Activated naive CD4-positive, alpha-beta T cell treated with anti-CD3 and anti-CD28 coated beads, Interleukin-2, amount 10 ng/mL, durations not matched to agents 7 days and 5 days (primary cell): ENCODE results near the gene HMCN2.

ENCODE experiments used
- CTCF ChIA-PET: fragments of 350-600 bp; sonication (Branson Sonifier 250); formaldehyde crosslinking; loops from one replicate; lab custom pipeline; 2021; ENCODE audit warnings: antibody characterized with exemption; lab: Charles Lee
- DNase-seq: peaks from one replicate; pipeline ENCODE4 v3.0.0-alpha.2; 2020
- H3K27ac Mint-ChIP-seq: one replicate; pipeline ENCODE4 v1.8.0; 2021; ENCODE audit warnings: mild to moderate bottlenecking, moderate library complexity, mixed read lengths
- H3K27me3 Mint-ChIP-seq: one replicate; pipeline ENCODE4 v1.8.0; 2021; ENCODE audit warnings: mild to moderate bottlenecking, mixed read lengths
- H3K36me3 Mint-ChIP-seq: one replicate; pipeline ENCODE4 v1.8.0; 2021; ENCODE audit warnings: mixed read lengths
- H3K4me1 Mint-ChIP-seq: one replicate; pipeline ENCODE4 v1.8.0; 2021; ENCODE audit warnings: mixed read lengths
- H3K4me3 Mint-ChIP-seq: one replicate; pipeline ENCODE4 v1.8.0; 2021; ENCODE audit warnings: mild to moderate bottlenecking, moderate library complexity, mixed read lengths
- H3K9me3 Mint-ChIP-seq: one replicate; pipeline ENCODE4 v1.8.0; 2021; ENCODE audit warnings: mixed read lengths

HMCN2 gene

DNA sequence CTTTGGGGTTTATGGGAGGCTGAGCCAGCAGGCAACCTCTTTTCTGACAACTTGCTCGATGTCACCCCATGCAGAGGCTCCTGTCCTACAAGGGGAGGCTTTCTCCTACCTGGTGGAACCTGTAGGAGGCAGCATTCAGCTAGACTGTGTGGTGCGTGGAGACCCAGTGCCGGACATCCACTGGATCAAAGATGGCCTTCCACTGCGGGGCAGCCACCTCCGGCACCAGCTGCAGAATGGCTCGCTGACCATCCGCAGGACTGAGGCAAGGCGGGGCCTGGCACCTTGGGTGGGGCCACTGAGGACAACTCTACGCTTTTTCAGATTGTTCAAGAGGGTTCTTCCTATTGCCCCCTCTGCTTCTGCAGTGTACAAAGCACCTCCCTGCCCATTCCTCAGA, 143.1 kb downstream of the HMCN2 start:
- H3K9me3 Mint-ChIP-seq = no peaks in the 10 kb centered on the region
- H3K27ac Mint-ChIP-seq = no peak overlapping the region
- H3K27me3 Mint-ChIP-seq = peaks cover 21% of the 10 kb centered on the region
- no peaks in the 10 kb centered on the region for H3K36me3 Mint-ChIP-seq
- no peak overlapping the region for H3K4me3 Mint-ChIP-seq
- CTCF ChIA-PET = no interaction called here
- DNase-seq = no peak
- H3K4me1 Mint-ChIP-seq = no peaks in the 10 kb centered on the region

- DNase-seq = no peak
- H3K9me3 Mint-ChIP-seq = no peaks in the 10 kb centered on the region
- H3K27me3 Mint-ChIP-seq = peaks cover 21% of the 10 kb centered on the region
- CTCF ChIA-PET = no interaction called here
- H3K36me3 Mint-ChIP-seq = no peaks in the 10 kb centered on the region
- H3K4me1 Mint-ChIP-seq = no peaks in the 10 kb centered on the region
- H3K27ac Mint-ChIP-seq = no peak overlapping the region
- no peak overlapping the region for H3K4me3 Mint-ChIP-seq
Measured at GRCh38 chr9:130409246-130409645, 143.7 kb downstream of the HMCN2 start.

DNA sequence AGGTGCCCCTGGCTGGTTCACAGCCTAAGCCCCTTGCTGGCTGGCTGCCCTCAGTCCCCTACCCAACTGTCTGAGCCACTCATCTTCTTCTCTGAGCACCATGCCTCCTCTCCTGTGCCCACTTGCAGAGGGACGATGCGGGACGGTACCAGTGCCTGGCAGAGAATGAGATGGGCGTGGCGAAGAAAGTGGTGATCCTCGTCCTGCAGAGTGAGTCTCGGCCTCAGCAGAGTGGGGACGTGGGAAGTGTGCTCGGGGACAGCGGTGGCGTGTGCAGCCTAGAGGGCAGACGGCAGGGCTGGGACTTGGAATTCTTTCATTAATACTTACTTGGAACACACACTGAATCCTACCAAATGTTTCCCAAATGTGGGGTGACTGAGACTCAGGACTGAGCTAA, 144.9 kb downstream of the HMCN2 start:
- Mint-ChIP-seq H3K4me1 (no peaks in the 10 kb centered on the region), H3K27ac (no peak overlapping the region), H3K36me3 (no peaks in the 10 kb centered on the region), H3K27me3 (peaks cover 21% of the 10 kb centered on the region), H3K4me3 (no peak overlapping the region), H3K9me3 (no peaks in the 10 kb centered on the region)
- CTCF ChIA-PET = no interaction called here
- no peak for DNase-seq

DNA sequence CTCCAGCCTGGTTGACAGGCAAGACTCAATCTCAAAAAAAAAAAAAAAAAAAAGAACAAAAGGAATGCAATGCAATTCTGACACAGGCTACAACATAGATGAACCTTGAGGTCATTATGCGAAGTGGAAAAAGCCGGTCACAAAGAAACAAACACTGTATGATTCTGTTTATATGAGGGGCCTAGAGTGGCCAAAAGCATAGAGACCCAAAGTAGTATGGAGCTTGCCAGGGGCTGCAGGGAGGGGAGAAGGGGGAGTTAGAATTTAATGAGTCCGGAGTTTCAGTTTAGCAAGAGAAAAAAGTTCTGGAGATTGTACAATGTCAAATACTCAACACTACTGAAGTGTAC, 146.0 kb downstream of the HMCN2 start:
- no peak overlapping the region for H3K4me3 Mint-ChIP-seq
- CTCF ChIA-PET = no interaction called here
- H3K9me3 Mint-ChIP-seq = no peaks in the 10 kb centered on the region
- no peak overlapping the region for H3K27ac Mint-ChIP-seq
- no peaks in the 10 kb centered on the region for H3K36me3 Mint-ChIP-seq
- DNase-seq = no peak
- H3K4me1 Mint-ChIP-seq = no peaks in the 10 kb centered on the region
- peaks cover 25% of the 10 kb centered on the region for H3K27me3 Mint-ChIP-seq

GRCh38 chr9:130414081-130414731, 148.6 kb downstream of the HMCN2 start:
- DNase-seq = no peak
- CTCF ChIA-PET = no interaction called here
- Mint-ChIP-seq H3K36me3 (no peaks in the 10 kb centered on the region), H3K4me1 (no peaks in the 10 kb centered on the region), H3K9me3 (no peaks in the 10 kb centered on the region), H3K27me3 (peaks cover 21% of the 10 kb centered on the region), H3K4me3 (no peak overlapping the region), H3K27ac (no peak overlapping the region)

GRCh38 chr9:130414910-130415746, 149.6 kb downstream of the HMCN2 start:
- H3K36me3 Mint-ChIP-seq = no peaks in the 10 kb centered on the region
- CTCF ChIA-PET = no interaction called here
- H3K27ac Mint-ChIP-seq = no peak overlapping the region
- no peaks in the 10 kb centered on the region for H3K4me1 Mint-ChIP-seq
- no peak overlapping the region for H3K4me3 Mint-ChIP-seq
- H3K27me3 Mint-ChIP-seq = peaks cover 21% of the 10 kb centered on the region
- DNase-seq = no peak
- no peaks in the 10 kb centered on the region for H3K9me3 Mint-ChIP-seq

DNA sequence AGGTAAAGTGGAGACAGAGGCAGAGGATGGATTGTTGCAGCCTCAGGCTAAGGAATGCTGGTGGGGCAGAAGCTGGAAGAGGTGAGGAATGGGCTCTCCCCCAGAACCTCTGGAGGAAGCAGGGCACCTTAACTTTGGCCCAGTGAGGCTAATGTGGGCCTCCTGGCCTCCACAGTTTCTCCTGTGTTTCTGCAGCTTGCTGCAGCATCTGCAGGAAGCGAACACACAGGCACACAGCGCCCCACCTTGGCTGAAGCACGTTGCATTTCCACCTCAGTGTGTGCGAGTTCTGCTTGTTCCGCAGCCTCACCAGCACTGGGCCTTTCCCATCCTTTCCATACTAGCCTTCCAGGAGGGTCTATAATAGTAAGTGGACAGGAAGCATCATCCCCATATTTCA, 152.0 kb downstream of the HMCN2 start:
- Mint-ChIP-seq H3K36me3 (no peaks in the 10 kb centered on the region), H3K4me3 (no peak overlapping the region), H3K4me1 (no peaks in the 10 kb centered on the region), H3K9me3 (no peaks in the 10 kb centered on the region), H3K27me3 (peaks cover 21% of the 10 kb centered on the region), H3K27ac (no peak overlapping the region)
- CTCF ChIA-PET = interaction anchor here (0.9 to 1.0 kb wide), 2 partner anchors 18 to 310 kb away, joined by 3 to 4 read pairs; no protein-coding TSS in a partner anchor
- no peak for DNase-seq

DNA sequence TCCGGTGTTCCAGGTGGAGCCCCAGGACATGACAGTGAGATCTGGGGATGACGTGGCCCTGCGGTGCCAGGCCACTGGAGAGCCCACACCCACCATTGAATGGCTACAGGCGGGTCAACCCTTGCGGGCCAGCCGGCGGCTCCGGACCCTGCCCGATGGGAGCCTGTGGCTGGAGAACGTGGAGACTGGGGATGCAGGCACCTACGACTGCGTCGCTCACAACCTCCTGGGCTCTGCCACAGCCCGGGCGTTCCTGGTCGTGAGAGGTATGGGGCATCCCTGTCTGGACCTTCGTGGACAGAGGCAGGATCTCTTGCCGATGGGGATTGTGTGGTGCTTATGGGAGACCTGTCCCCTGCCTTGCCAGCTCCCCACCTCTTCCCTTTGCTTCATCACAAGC, 153.2 kb downstream of the HMCN2 start:
- CTCF ChIA-PET = no interaction called here
- no peaks in the 10 kb centered on the region for H3K4me1 Mint-ChIP-seq

DNA sequence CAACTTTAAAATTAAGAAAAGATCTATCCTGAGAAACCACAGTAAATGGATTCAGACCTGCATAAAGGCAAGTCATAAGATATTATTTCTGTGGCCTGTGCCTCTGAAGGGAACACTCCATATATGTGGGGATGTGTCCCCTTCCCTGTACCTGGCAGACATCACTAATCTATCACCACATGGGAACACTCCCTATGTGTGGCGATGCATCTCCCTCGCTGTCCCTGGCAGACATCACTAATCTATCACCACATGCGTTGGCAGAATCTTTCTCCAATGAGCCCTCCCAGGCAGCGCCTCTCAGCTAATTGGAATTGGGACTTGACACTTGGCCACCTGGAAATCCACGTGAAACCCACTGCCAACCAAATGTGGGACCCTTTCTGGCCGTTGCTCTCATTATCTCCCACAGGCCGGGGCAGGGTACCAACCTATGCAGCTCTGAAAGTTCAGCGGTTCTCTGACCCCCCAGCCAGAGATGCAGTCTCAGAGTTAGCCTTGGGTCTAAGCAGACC, 154.0 kb downstream of the HMCN2 start:
- no peaks in the 10 kb centered on the region for H3K36me3 Mint-ChIP-seq
- no peak overlapping the region for H3K27ac Mint-ChIP-seq
- H3K4me3 Mint-ChIP-seq = no peak overlapping the region
- no peaks in the 10 kb centered on the region for H3K4me1 Mint-ChIP-seq
- no peak for DNase-seq
- CTCF ChIA-PET = no interaction called here
- peaks cover 20% of the 10 kb centered on the region for H3K27me3 Mint-ChIP-seq
- H3K9me3 Mint-ChIP-seq = no peaks in the 10 kb centered on the region

More for the DNA sequence above, 153.2 kb downstream of the HMCN2 start:
- Mint-ChIP-seq H3K9me3 (no peaks in the 10 kb centered on the region), H3K27ac (no peak overlapping the region), H3K36me3 (no peaks in the 10 kb centered on the region), H3K27me3 (peaks cover 20% of the 10 kb centered on the region), H3K4me3 (no peak overlapping the region)
- no peak for DNase-seq

DNA sequence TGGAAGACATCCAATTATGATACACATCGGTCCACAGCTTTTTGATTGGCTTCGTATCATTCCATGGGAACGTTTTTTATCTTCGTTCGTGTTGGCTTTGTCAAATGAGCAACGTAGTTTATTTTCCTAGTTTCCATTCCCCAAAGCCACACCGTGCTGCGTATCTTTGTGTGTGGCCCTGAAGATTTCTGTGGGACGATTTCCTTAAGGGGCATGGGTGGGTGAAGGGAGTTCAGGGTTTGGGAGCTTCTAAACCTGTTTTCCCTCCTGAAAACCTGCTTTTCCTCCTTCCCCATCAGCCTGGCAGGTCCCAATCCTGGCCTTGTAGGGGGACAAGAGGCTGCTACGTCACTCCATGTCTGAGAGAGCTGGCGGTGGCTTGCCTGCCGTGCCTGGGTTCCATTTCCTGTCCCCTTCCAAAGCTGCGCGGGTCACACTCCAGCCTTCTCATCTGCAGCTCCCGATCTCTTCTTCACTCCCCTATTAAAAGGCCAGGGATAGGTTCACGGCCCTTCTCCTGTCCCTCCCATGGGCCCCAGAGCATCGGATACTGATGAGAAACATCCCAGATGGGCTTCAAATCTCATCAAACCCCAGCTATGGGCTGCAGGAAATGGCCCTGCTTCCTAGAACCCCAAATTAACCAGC, 155.7 kb downstream of the HMCN2 start:
- CTCF ChIA-PET = no interaction called here
- H3K4me1 Mint-ChIP-seq = no peaks in the 10 kb centered on the region
- peaks cover 21% of the 10 kb centered on the region for H3K27me3 Mint-ChIP-seq

DNA sequence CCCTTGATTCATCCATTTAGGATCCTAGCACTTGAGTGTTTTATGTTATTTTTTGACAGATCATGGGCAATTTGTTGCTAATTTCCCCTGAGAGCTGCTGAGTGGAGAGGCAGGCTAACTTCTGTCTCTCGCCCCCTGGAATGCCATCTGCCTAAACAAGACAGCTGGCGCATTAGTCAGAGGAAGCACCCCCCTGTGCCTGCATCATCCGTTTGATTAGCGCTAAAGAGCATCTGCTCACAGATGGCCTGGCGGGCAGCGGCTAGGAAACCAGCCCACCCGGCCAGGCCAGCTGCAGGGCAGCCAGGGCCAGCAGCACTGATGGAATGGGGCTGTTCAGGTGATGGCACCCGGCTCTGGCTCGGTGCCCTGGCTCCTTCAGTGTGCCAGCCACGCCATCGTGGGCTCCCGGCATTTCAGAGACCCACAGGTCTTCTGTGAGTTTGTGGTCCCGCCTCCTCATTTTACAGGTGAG, 156.3 kb downstream of the HMCN2 start:
- H3K4me1 Mint-ChIP-seq = no peaks in the 10 kb centered on the region
- CTCF ChIA-PET = no interaction called here
- no peak for DNase-seq
- no peaks in the 10 kb centered on the region for H3K9me3 Mint-ChIP-seq
- H3K4me3 Mint-ChIP-seq = no peak overlapping the region
- H3K36me3 Mint-ChIP-seq = no peaks in the 10 kb centered on the region
- H3K27me3 Mint-ChIP-seq = peaks cover 21% of the 10 kb centered on the region
- H3K27ac Mint-ChIP-seq = no peak overlapping the region

More for the DNA sequence above, 155.7 kb downstream of the HMCN2 start:
- H3K27ac Mint-ChIP-seq = no peak overlapping the region
- DNase-seq = no peak
- no peaks in the 10 kb centered on the region for H3K9me3 Mint-ChIP-seq
- no peak overlapping the region for H3K4me3 Mint-ChIP-seq
- H3K36me3 Mint-ChIP-seq = no peaks in the 10 kb centered on the region

DNA sequence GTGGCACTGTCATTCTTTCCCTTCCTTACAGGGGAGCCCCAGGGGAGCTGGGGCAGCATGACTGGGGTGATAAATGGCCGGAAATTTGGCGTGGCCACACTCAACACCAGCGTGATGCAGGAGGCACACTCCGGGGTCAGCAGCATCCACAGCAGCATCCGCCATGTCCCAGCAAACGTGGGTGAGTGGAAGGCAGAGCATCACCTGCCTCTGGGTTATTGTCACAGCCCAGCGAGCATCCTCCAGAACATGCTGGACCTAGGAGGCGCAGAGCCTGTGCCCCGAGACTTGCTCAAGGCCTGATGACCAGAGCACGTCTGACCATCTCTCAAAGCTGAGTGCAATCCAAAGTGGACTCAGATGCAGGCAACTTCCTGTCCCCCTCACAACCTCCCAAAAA, 157.0 kb downstream of the HMCN2 start:
- no peaks in the 10 kb centered on the region for H3K9me3 Mint-ChIP-seq
- peaks cover 21% of the 10 kb centered on the region for H3K27me3 Mint-ChIP-seq
- no peak for DNase-seq
- CTCF ChIA-PET = no interaction called here
- no peaks in the 10 kb centered on the region for H3K36me3 Mint-ChIP-seq
- H3K4me1 Mint-ChIP-seq = no peaks in the 10 kb centered on the region
- no peak overlapping the region for H3K27ac Mint-ChIP-seq
- no peak overlapping the region for H3K4me3 Mint-ChIP-seq

DNA sequence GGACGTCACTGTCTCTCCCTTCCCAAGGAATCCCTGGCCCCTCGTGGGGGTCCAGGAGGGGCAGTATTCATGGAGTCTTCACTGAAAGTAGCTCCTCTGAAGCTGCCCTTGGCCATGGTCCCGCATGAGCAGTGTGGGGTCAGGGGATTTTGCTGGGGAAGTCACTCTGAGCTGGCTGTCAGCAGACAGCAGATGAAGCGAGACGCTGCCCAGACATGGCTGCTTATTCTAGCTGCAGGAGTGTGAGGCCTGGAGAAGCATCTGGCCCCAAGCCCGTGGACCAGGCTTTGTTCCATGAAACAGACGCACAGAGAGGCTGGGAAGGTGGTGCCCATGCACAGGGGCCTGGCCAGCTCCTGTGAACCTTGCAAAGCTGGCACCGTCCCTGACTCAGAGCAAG, 157.7 kb downstream of the HMCN2 start:
- no peaks in the 10 kb centered on the region for H3K9me3 Mint-ChIP-seq
- CTCF ChIA-PET = no interaction called here
- H3K4me1 Mint-ChIP-seq = no peaks in the 10 kb centered on the region
- DNase-seq = no peak
- H3K27ac Mint-ChIP-seq = no peak overlapping the region
- no peak overlapping the region for H3K4me3 Mint-ChIP-seq
- no peaks in the 10 kb centered on the region for H3K36me3 Mint-ChIP-seq
- H3K27me3 Mint-ChIP-seq = peaks cover 25% of the 10 kb centered on the region

DNA sequence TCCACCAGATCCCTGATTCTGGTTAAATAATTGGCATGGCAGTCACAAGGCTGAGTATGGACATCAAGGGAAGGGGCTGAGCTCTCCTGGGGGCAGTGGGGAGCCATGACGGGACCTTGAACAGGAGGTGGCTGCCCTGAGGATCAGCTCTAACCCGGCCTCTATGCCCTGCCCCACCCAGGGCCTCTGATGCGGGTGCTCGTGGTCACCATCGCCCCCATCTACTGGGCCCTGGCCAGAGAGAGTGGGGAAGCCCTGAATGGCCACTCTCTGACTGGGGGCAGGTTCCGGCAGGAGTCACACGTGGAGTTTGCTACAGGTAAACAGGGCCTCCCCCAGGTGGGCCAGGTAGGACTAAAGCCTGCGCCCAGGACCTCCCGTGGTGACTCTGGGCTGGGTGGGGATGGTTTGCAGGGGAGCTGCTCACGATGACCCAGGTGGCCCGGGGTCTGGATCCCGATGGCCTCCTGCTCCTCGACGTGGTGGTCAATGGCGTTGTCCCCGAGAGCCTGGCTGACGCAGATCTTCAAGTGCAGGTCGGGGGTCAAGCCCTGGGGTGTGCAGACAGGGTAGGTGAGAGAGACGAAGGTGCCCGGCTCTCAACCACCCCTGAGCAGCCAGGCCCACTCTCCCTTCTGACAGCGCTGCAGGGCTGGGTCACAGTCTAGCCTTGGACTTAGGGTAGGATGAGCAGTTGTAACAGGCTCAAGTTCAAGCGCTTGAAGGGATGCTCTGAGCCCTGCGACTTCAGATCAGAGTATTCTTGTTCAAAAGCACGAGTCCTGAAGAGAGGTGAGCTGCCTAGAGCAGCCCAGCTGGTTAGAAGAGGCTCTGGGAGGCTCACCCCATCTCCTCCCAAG, 159.3 kb downstream of the HMCN2 start:
- Mint-ChIP-seq H3K27me3 (peaks cover 31% of the 10 kb centered on the region), H3K27ac (no peak overlapping the region), H3K4me1 (no peaks in the 10 kb centered on the region), H3K9me3 (no peaks in the 10 kb centered on the region), H3K36me3 (no peaks in the 10 kb centered on the region), H3K4me3 (no peak overlapping the region)
- CTCF ChIA-PET = no interaction called here
- DNase-seq = no peak
